ENCODE data around the gene TBC1D24. TPM values are rescaled to one million over a fixed set of nuclear protein-coding genes. Genes with fewer than 3 reads are reported as not detected.

TBC1D24 gene
- total and polyA plus RNA-seq, 9 of the 15 experiments (the other 6 are each of a cell fraction or from before 2014, with no cell fraction given) = 1.7 to 22.6 (median 7.2) TPM

DNA sequence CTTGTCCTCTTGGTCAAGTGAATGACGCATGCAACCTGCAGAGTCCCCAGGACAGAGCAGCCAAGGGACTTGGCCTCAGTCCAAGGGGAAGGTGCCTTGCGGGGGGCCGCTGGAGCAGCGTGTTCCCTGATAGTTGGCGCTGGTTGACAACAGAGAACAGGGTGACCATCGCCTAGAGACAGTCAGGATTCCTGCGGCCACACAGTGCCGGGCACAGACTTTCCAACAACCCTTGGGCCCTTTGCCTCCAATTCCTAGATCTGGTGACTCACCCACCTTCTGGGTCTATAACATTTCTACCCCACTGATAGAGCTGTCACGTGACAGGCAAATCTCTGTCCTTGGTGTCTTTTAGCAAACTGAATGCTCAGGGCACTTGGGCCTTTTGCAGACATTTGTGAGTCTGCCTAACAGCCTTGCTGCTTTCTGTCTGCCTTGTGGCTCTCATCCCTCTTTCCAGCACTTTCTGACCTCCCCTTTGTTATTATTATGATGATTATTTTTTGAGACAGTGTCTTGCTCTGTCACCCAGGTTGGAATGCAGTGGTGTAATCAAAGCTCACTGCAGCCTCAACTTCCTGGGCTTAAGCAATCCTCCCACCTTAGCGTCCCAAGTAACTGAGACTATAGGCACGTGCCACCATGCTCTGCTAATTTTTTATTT lies 26.9 kb upstream of the TBC1D24 start (continued):
- TF ChIP-seq CHD4 (IDR thresholded peaks at IDR 0.05; ENCODE audit: insufficient read depth, insufficient replicate concordance, low read depth, low read length, poor library complexity, severe bottlenecking) (no peak), ZNF347 (CRISPR knock-in tag; IDR thresholded peaks at IDR 0.05; ENCODE audit: low read depth) (no peak), TOE1 (IDR thresholded peaks at IDR 0.05; ENCODE audit: borderline replicate concordance) (0 out of 2 replicates have a peak, but pooled peaks have one; percentile 17), TOE1 (CRISPR knock-in tag; IDR thresholded peaks at IDR 0.05; ENCODE audit: borderline replicate concordance, low read depth) (no peak), RAD51 (IDR thresholded peaks at IDR 0.05; ENCODE audit: borderline replicate concordance, low read depth) (peak; percentile 63; the same call in 1 of the 2 replicates), POLR2G (IDR thresholded peaks at IDR 0.05; ENCODE audit: low read depth, low read length) (peak; percentile 50; the same call in 1 of the 2 replicates), NFIC (IDR thresholded peaks at IDR 0.05) (peak; percentile 69), ZNF551 (CRISPR knock-in tag; IDR thresholded peaks at IDR 0.05) (no peak), RUNX1 (IDR thresholded peaks at IDR 0.05; ENCODE audit: low read depth) (no peak), GABPB2 (CRISPR knock-in tag; conservative IDR thresholded peaks at IDR 0.05) (no peak), RBFOX2 (IDR thresholded peaks at IDR 0.05; ENCODE audit: low read depth, low read length) (peak; percentile 43)
- TF ChIP-seq, protein P1, sequence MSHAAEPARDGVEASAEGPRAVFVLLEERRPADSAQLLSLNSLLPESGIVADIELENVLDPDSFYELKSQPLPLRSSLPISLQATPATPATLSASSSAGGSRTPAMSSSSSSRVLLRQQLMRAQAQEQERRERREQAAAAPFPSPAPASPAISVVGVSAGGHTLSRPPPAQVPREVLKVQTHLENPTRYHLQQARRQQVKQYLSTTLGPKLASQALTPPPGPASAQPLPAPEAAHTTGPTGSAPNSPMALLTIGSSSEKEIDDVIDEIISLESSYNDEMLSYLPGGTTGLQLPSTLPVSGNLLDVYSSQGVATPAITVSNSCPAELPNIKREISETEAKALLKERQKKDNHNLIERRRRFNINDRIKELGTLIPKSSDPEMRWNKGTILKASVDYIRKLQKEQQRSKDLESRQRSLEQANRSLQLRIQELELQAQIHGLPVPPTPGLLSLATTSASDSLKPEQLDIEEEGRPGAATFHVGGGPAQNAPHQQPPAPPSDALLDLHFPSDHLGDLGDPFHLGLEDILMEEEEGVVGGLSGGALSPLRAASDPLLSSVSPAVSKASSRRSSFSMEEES (CRISPR knock-in tag; IDR thresholded peaks at IDR 0.05) = peak; percentile 52
- TF ChIP-seq, protein P2, sequence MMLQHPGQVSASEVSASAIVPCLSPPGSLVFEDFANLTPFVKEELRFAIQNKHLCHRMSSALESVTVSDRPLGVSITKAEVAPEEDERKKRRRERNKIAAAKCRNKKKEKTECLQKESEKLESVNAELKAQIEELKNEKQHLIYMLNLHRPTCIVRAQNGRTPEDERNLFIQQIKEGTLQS (IDR thresholded peaks at IDR 0.05) = no peak
- TF ChIP-seq, protein P2 (CRISPR knock-in tag; conservative IDR thresholded peaks at IDR 0.05) = no peak
- TF ChIP-seq, protein P3, sequence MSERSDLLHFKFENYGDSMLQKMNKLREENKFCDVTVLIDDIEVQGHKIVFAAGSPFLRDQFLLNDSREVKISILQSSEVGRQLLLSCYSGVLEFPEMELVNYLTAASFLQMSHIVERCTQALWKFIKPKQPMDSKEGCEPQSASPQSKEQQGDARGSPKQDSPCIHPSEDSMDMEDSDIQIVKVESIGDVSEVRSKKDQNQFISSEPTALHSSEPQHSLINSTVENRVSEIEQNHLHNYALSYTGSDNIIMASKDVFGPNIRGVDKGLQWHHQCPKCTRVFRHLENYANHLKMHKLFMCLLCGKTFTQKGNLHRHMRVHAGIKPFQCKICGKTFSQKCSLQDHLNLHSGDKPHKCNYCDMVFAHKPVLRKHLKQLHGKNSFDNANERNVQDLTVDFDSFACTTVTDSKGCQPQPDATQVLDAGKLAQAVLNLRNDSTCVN (CRISPR knock-in tag; IDR thresholded peaks at IDR 0.05) = no peak
- TF ChIP-seq, protein P4, sequence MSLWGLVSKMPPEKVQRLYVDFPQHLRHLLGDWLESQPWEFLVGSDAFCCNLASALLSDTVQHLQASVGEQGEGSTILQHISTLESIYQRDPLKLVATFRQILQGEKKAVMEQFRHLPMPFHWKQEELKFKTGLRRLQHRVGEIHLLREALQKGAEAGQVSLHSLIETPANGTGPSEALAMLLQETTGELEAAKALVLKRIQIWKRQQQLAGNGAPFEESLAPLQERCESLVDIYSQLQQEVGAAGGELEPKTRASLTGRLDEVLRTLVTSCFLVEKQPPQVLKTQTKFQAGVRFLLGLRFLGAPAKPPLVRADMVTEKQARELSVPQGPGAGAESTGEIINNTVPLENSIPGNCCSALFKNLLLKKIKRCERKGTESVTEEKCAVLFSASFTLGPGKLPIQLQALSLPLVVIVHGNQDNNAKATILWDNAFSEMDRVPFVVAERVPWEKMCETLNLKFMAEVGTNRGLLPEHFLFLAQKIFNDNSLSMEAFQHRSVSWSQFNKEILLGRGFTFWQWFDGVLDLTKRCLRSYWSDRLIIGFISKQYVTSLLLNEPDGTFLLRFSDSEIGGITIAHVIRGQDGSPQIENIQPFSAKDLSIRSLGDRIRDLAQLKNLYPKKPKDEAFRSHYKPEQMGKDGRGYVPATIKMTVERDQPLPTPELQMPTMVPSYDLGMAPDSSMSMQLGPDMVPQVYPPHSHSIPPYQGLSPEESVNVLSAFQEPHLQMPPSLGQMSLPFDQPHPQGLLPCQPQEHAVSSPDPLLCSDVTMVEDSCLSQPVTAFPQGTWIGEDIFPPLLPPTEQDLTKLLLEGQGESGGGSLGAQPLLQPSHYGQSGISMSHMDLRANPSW (CRISPR knock-in tag; IDR thresholded peaks at IDR 0.05) = no peak
